Epithelial cell of alveolus of lung (primary cell): ENCODE measurements around the gene SLC34A2. TPM values are rescaled to one million over a fixed set of nuclear protein-coding genes. Genes with fewer than 3 reads are reported as not detected.

ENCODE experiments used
- total RNA-seq: library from RNA; depleted of rRNA; stranded (reverse); fragments of >200 nt; gene quantifications from 2 replicates; pipeline ENCODE4 v1.2.1, GENCODE V29; 2015

Gene SLC34A2, protein sequence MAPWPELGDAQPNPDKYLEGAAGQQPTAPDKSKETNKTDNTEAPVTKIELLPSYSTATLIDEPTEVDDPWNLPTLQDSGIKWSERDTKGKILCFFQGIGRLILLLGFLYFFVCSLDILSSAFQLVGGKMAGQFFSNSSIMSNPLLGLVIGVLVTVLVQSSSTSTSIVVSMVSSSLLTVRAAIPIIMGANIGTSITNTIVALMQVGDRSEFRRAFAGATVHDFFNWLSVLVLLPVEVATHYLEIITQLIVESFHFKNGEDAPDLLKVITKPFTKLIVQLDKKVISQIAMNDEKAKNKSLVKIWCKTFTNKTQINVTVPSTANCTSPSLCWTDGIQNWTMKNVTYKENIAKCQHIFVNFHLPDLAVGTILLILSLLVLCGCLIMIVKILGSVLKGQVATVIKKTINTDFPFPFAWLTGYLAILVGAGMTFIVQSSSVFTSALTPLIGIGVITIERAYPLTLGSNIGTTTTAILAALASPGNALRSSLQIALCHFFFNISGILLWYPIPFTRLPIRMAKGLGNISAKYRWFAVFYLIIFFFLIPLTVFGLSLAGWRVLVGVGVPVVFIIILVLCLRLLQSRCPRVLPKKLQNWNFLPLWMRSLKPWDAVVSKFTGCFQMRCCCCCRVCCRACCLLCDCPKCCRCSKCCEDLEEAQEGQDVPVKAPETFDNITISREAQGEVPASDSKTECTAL
- under 0.01 TPM in 1 of 2 replicates, not detected in the other for total RNA-seq

DNA sequence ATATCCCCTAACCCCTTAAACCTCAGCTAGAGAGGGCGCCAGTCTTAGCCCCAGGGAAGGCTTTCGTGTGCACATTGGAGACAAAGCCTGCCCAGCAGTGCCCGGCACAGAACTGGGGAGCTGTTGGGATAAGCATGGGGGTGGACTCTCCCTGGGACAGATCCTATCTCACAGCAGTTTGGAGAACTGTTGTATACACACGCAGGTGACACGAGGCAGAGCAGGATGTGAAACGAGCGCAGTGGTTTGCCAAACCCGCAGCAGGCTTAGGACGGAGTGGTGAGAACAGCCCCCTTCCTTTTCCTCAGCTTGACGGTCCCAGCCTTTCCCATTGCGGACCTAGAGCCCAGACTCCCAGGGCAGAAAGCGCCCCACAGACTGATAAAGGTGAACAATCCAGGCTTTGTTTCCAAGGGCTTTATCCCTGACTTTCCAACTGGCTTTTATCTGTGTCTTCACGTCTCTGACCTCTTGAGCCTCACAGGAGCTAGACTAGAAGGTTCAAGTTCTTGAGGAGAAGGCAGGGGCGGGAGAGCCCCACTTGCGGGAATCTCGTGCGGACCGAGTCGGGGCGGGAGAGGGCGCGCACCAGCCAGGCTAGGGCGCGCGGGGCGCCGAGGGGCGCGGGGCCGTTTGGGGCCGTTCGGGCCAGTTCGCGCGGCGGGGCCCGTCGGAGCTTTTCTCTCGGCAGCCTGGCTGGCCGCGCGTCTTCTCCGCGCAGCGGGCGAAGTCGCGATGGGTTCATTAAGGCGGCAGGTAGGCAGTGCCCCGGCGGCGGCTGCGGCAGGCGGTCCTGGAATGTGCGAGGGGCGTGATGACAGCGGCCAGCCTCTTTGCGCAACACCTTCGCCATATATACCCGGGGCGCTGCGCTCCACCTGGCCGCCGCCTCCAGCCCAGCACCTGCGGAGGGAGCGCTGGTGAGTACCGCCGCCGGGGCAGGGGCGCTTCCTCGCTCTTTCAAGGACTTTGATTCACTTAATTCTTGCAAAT, at the start of gene SLC34A2:
Gene SLC34A2, plus strand, starts transcription at position 881 of the 993 bp plus-strand sequence. CDS start 6,650 bp downstream, outside the sequence.

Other genes with a start within 250 kb of the SLC34A2 start
- gene SEL1L3, start 207.1 kb downstream of the SLC34A2 start, total RNA-seq, result 23.3 and 75.5 TPM in 2 replicates